CD4-positive, alpha-beta memory T cell (primary cell): ENCODE measurements around the gene IFITM2. TPM values are rescaled to one million over a fixed set of nuclear protein-coding genes. Genes with fewer than 3 reads are reported as not detected.

Experiments
- CTCF ChIA-PET: fragments of 350-600 bp; sonication (Branson Sonifier 250); formaldehyde crosslinking; loops from one replicate; lab custom pipeline; 2021; ENCODE audit warnings: inconsistent platforms; ENCODE audit not compliant: partially characterized antibody; lab: Charles Lee
- POLR2A ChIA-PET: fragments of 350-600 bp; sonication (Branson Sonifier 250); formaldehyde crosslinking; loops from one replicate; lab custom pipeline; 2021; ENCODE audit not compliant: partially characterized antibody; lab: Charles Lee
- DNase-seq, 5 donors: peaks; one replicate each; pipeline versions ENCODE4 v3.0.0 to v3.0.0-alpha.2; 2020 to 2022; ENCODE audit warnings: mixed read lengths in 1 of 5
- H3K27ac ChIP-seq: one replicate; pipeline ENCODE4 v1.7.0; 2013; ENCODE audit warnings: low read depth, low read length
- H3K27me3 ChIP-seq: 2 replicates; pipeline ENCODE4 v1.7.0; 2013; ENCODE audit warnings: mild to moderate bottlenecking, low read length, moderate library complexity; ENCODE audit not compliant: insufficient read depth
- H3K36me3 ChIP-seq: 2 replicates; pipeline ENCODE4 v1.7.0; 2013; ENCODE audit warnings: mild to moderate bottlenecking, low read length, moderate library complexity; ENCODE audit not compliant: insufficient read depth
- H3K4me1 ChIP-seq: 2 replicates; pipeline ENCODE4 v1.7.0; 2013; ENCODE audit warnings: mild to moderate bottlenecking, low read length, moderate library complexity; ENCODE audit not compliant: insufficient read depth
- H3K4me3 ChIP-seq, 2 donors: one replicate each; pipeline ENCODE4 v1.7.0; 2013; ENCODE audit warnings: low read length in 2 of 2, mild to moderate bottlenecking in 1 of 2
- H3K9me3 ChIP-seq, 2 donors: one replicate each; pipeline ENCODE4 v1.7.0; 2013; ENCODE audit warnings: low read length in 2 of 2, control low read depth in 1 of 2; ENCODE audit not compliant: control insufficient read depth in 1 of 2
- H3K27ac Mint-ChIP-seq, 7 donors: one replicate each; pipeline ENCODE4 v1.8.0; 2020 to 2021; ENCODE audit warnings: mixed read lengths in 7 of 7, mild to moderate bottlenecking in 6 of 7, inconsistent platforms in 3 of 7, moderate library complexity in 3 of 7
- H3K27me3 Mint-ChIP-seq, 2 donors: one replicate each; pipeline ENCODE4 v1.8.0; 2020 to 2021; ENCODE audit warnings: mixed read lengths in 2 of 2
- H3K36me3 Mint-ChIP-seq, 2 donors: one replicate each; pipeline ENCODE4 v1.8.0; 2020 to 2021; ENCODE audit warnings: mixed read lengths in 2 of 2, inconsistent platforms in 1 of 2, mild to moderate bottlenecking in 1 of 2
- H3K4me1 Mint-ChIP-seq, 4 donors: one replicate each; pipeline ENCODE4 v1.8.0; 2020 to 2021; ENCODE audit warnings: mixed read lengths in 4 of 4, mild to moderate bottlenecking in 1 of 4
- H3K4me3 Mint-ChIP-seq, 8 donors: one replicate each; pipeline ENCODE4 v1.8.0; 2020 to 2021; ENCODE audit warnings: mixed read lengths in 8 of 8, mild to moderate bottlenecking in 7 of 8, moderate library complexity in 6 of 8, inconsistent platforms in 3 of 8
- H3K9me3 Mint-ChIP-seq, 8 donors: one replicate each; pipeline ENCODE4 v1.8.0; 2020 to 2021; ENCODE audit warnings: mixed read lengths in 8 of 8, mild to moderate bottlenecking in 5 of 8, inconsistent platforms in 3 of 8, moderate library complexity in 1 of 8
- intact Hi-C: fragments of 100-400 bp; cut with micrococcal nuclease; formaldehyde crosslinking; loops from one replicate; pipeline ENCODE4 v1.15.1; 2023
- polyA plus RNA-seq, 2 donors: library from polyadenylated mRNA; unstranded; fragments of 300-500 nt; fragmentation: Illumina TruSeq; gene quantifications; one replicate each; pipeline ENCODE4 v1.2.3, GENCODE V29; 2021
- total RNA-seq, 2 experiments: library from RNA; stranded (reverse); gene quantifications; one replicate each; pipeline ENCODE4 v1.2.3, GENCODE V29; 2021

IFITM2 gene
- total and polyA plus RNA-seq, 4 experiments from 2014 or later = 202 to 3,716 (median 1,347) TPM

GRCh38 chr11:282171-282570 is 25.4 kb upstream of the IFITM2 start:
- Histone ChIP-seq H3K27me3 (no peaks in the 10 kb centered on the region), H3K36me3 (no peaks in the 10 kb centered on the region), H3K4me3 (peak overlapping the region in 1 of 2 donors; percentile 59), H3K4me1 (peaks cover 78% of the 10 kb centered on the region), H3K27ac (peak overlapping the region; percentile 11), H3K9me3 (no peaks in the 10 kb centered on the region)
- Mint-ChIP-seq H3K36me3 (peaks cover 19 to 30% of the 10 kb centered on the region in 2 donors), H3K27ac (peak overlapping the region in 6 of 7 donors; percentile 62 to 87 (median 84)), H3K9me3 (peaks cover 0 to 4% (median 0%) of the 10 kb centered on the region in 8 donors), H3K27me3 (no peaks in the 10 kb centered on the region), H3K4me3 (peak overlapping the region; percentile 88 to 93 (median 90)), H3K4me1 (peaks cover 33 to 72% (median 53%) of the 10 kb centered on the region in 4 donors)
- ChIA-PET CTCF (interaction anchor here (1.1 to 8.4 kb wide), 4 partner anchors 15 to 168 kb away, joined by 7 to 81 read pairs (median 24); partner anchors contain the start of gene PTDSS2), POLR2A (interaction anchor here (0.9 to 14.3 kb wide), 14 partner anchors 9 to 124 kb away, joined by 3 to 549 read pairs (median 22); partner anchors contain the start of genes IFITM1, IFITM5, PGGHG and PSMD13)
- intact Hi-C loops = no loop called here
- no peak for DNase-seq

GRCh38 chr11:282630-283360 is 24.8 kb upstream of the IFITM2 start:
- no peaks in the 10 kb centered on the region for H3K9me3 ChIP-seq
- no peaks in the 10 kb centered on the region for H3K36me3 ChIP-seq
- Mint-ChIP-seq H3K36me3 (peaks cover 16 to 34% of the 10 kb centered on the region in 2 donors), H3K9me3 (peaks cover 0 to 4% (median 0%) of the 10 kb centered on the region in 8 donors), H3K4me3 (peak overlapping the region; percentile 88 to 93 (median 90)), H3K27me3 (no peaks in the 10 kb centered on the region), H3K27ac (peak overlapping the region in 5 of 7 donors; percentile 62 to 87 (median 86)), H3K4me1 (peaks cover 30 to 70% (median 52%) of the 10 kb centered on the region in 4 donors)
- no peak overlapping the region for H3K4me3 ChIP-seq
- peak in 1 of 5 donors; percentile 14 for DNase-seq
- CTCF ChIA-PET = interaction anchor here (1.1 to 8.4 kb wide), 5 partner anchors 15 to 167 kb away, joined by 6 to 81 read pairs (median 14); partner anchors contain the start of gene PTDSS2
- POLR2A ChIA-PET = interaction anchor here (1.0 to 14.3 kb wide), 11 partner anchors 9 to 76 kb away, joined by 3 to 549 read pairs (median 23); partner anchors contain the start of genes IFITM1, IFITM5, PGGHG and PSMD13
- intact Hi-C loops = no loop called here
- H3K4me1 ChIP-seq = peaks cover 74% of the 10 kb centered on the region
- H3K27me3 ChIP-seq = no peaks in the 10 kb centered on the region
- H3K27ac ChIP-seq = no peak overlapping the region

- Histone ChIP-seq H3K27ac (no peak overlapping the region), H3K4me1 (peaks cover 71% of the 10 kb centered on the region), H3K9me3 (no peaks in the 10 kb centered on the region), H3K4me3 (no peak overlapping the region), H3K27me3 (no peaks in the 10 kb centered on the region), H3K36me3 (no peaks in the 10 kb centered on the region)
- DNase-seq = peak in 1 of 5 donors; percentile 7
- Mint-ChIP-seq H3K27me3 (no peaks in the 10 kb centered on the region), H3K4me1 (peaks cover 26 to 66% (median 50%) of the 10 kb centered on the region in 4 donors), H3K9me3 (peaks cover 0 to 4% (median 0%) of the 10 kb centered on the region in 8 donors), H3K27ac (peak overlapping the region in 5 of 7 donors; percentile 23 to 87 (median 65)), H3K4me3 (peak overlapping the region in 6 of 8 donors; percentile 21 to 90 (median 41)), H3K36me3 (peaks cover 16 to 38% of the 10 kb centered on the region in 2 donors)
- ChIA-PET POLR2A (interaction anchor here (0.5 to 14.3 kb wide), 10 partner anchors 8 to 1245 kb away, joined by 3 to 549 read pairs (median 3); partner anchors contain the start of genes IFITM1 and PGGHG), CTCF (interaction anchor here (1.1 to 8.4 kb wide), 3 partner anchors 22 to 166 kb away, joined by 6 to 81 read pairs (median 7); partner anchors contain the start of gene PTDSS2)
- intact Hi-C loops = no loop called here
Observed at GRCh38 chr11:283405-284104, 24.1 kb upstream of the IFITM2 start.

GRCh38 chr11:284105-285020 is 23.3 kb upstream of the IFITM2 start:
- Mint-ChIP-seq H3K27ac (peak overlapping the region in 1 of 7 donors; percentile 87), H3K27me3 (no peaks in the 10 kb centered on the region), H3K4me3 (no peak overlapping the region), H3K9me3 (peaks cover 0 to 4% (median 0%) of the 10 kb centered on the region in 8 donors), H3K4me1 (peaks cover 25 to 64% (median 47%) of the 10 kb centered on the region in 4 donors), H3K36me3 (peaks cover 16 to 38% of the 10 kb centered on the region in 2 donors)
- Histone ChIP-seq H3K9me3 (no peaks in the 10 kb centered on the region), H3K27me3 (no peaks in the 10 kb centered on the region), H3K4me3 (no peak overlapping the region), H3K27ac (no peak overlapping the region), H3K36me3 (no peaks in the 10 kb centered on the region), H3K4me1 (peaks cover 64% of the 10 kb centered on the region)
- intact Hi-C loops = loop anchor here (5.0 kb wide), 1 partner anchor 47 kb away; the partner anchor contains the start of genes PSMD13 and SIRT3
- CTCF ChIA-PET = interaction anchor here (1.3 to 8.4 kb wide), 3 partner anchors 20 to 34 kb away, joined by 3 to 81 read pairs (median 6); no protein-coding TSS in a partner anchor
- POLR2A ChIA-PET = interaction anchor here (0.5 to 14.3 kb wide), 11 partner anchors 7 to 1244 kb away, joined by 3 to 549 read pairs (median 3); partner anchors contain the start of genes BET1L, IFITM2, PGGHG and RIC8A
- no peak for DNase-seq

- Mint-ChIP-seq H3K9me3 (peaks cover 0 to 4% (median 0%) of the 10 kb centered on the region in 8 donors), H3K36me3 (peaks cover 16 to 38% of the 10 kb centered on the region in 2 donors), H3K4me1 (peaks cover 26 to 71% (median 51%) of the 10 kb centered on the region in 4 donors), H3K27ac (peak overlapping the region in 6 of 7 donors; percentile 22 to 95 (median 50)), H3K4me3 (peak overlapping the region in 5 of 8 donors; percentile 10 to 57 (median 29)), H3K27me3 (no peaks in the 10 kb centered on the region)
- intact Hi-C loops = loop anchor here (5.0 kb wide), 1 partner anchor 48 kb away; the partner anchor contains the start of genes PSMD13 and SIRT3
- DNase-seq = no peak
- Histone ChIP-seq H3K9me3 (no peaks in the 10 kb centered on the region), H3K4me3 (no peak overlapping the region), H3K27ac (no peak overlapping the region), H3K36me3 (no peaks in the 10 kb centered on the region), H3K27me3 (no peaks in the 10 kb centered on the region), H3K4me1 (peaks cover 64% of the 10 kb centered on the region)
- ChIA-PET CTCF (interaction anchor here (1.3 to 8.4 kb wide), 3 partner anchors 19 to 35 kb away, joined by 3 to 81 read pairs (median 15); no protein-coding TSS in a partner anchor), POLR2A (interaction anchor here (0.6 to 14.3 kb wide), 10 partner anchors 11 to 127 kb away, joined by 3 to 549 read pairs (median 5); partner anchors contain the start of genes BET1L, IFITM1, IFITM2 and IFITM5)
Observed at GRCh38 chr11:285021-285893, 22.4 kb upstream of the IFITM2 start.
